IPS DF 6.9 (cell line): Measurements from ENCODE around the gene RHOA.

Experiments used
- DNase-seq: peaks from one replicate; pipeline ENCODE4 v3.0.0-alpha.2; 2013; ENCODE audit warnings: low read depth, low spot score
- H3K27ac ChIP-seq: one replicate; pipeline ENCODE4 v1.5.1; 2013; ENCODE audit warnings: low read length, control low read depth
- H3K27me3 ChIP-seq: 2 replicates; pipeline ENCODE4 v1.6.1; 2013; ENCODE audit warnings: mild to moderate bottlenecking, low read length; ENCODE audit not compliant: control insufficient read depth, insufficient read depth
- H3K36me3 ChIP-seq: 2 replicates; pipeline ENCODE4 v1.6.1; 2013; ENCODE audit warnings: low read length; ENCODE audit not compliant: control insufficient read depth, insufficient read depth
- H3K4me1 ChIP-seq: 2 replicates; pipeline ENCODE4 v1.6.1; 2013; ENCODE audit warnings: low read length; ENCODE audit not compliant: control insufficient read depth, insufficient read depth
- H3K4me3 ChIP-seq: 2 replicates; pipeline ENCODE4 v1.5.1; 2013; ENCODE audit warnings: mild to moderate bottlenecking, low read length
- H3K9me3 ChIP-seq: 2 replicates; pipeline ENCODE4 v1.6.1; 2013; ENCODE audit warnings: low read length, inconsistent platforms; ENCODE audit not compliant: control insufficient read depth, insufficient read depth
- WGBS: extraction: QIAGEN DNeasy Blood & Tissue Kit; methylation state at CpG from one replicate; pipeline ENCODE4 v1.1.7; 2013; ENCODE audit warnings: mixed read lengths, missing lambda C conversion rate; ENCODE audit not compliant: insufficient read length, insufficient coverage; 5-methylcytosine and 5-hydroxymethylcytosine counted together

The RHOA gene

GRCh38 chr3:49427586-49427985, 15.8 kb upstream of the RHOA start:
- no peaks in the 10 kb centered on the region for H3K27me3 ChIP-seq
- no peak overlapping the region for H3K27ac ChIP-seq
- no peak overlapping the region for H3K4me3 ChIP-seq
- H3K9me3 ChIP-seq = no peaks in the 10 kb centered on the region
- H3K36me3 ChIP-seq = no peaks in the 10 kb centered on the region
- H3K4me1 ChIP-seq = peaks cover 3% of the 10 kb centered on the region; the same call in 1 of the 2 replicates
- no peak for DNase-seq
- WGBS = no CpG with 5 or more reads among the region's 2 CpGs

GRCh38 chr3:49424816-49425215, 13.0 kb upstream of the RHOA start:
- Histone ChIP-seq H3K27ac (no peak overlapping the region), H3K9me3 (no peaks in the 10 kb centered on the region), H3K4me1 (peaks cover 3% of the 10 kb centered on the region; the same call in 1 of the 2 replicates), H3K4me3 (no peak overlapping the region), H3K27me3 (no peaks in the 10 kb centered on the region), H3K36me3 (no peaks in the 10 kb centered on the region)
- no peak for DNase-seq
- WGBS = no CpG with 5 or more reads among the region's 6 CpGs

GRCh38 chr3:49422379-49423248, 10.8 kb upstream of the RHOA start, which contains the start of gene AMT:
AMT (minus strand) TSS chr3:49422473; CDS start chr3:49422450, 23 bp downstream.
- Histone ChIP-seq H3K36me3 (no peaks in the 10 kb centered on the region), H3K27ac (no peak within 1 kb of the TSS), H3K27me3 (no peaks in the 10 kb centered on the region), H3K4me1 (peaks cover 3% of the 10 kb centered on the region; the same call in 1 of the 2 replicates), H3K9me3 (no peaks in the 10 kb centered on the region), H3K4me3 (peak within 1 kb of the TSS; percentile 47; the same call in 1 of the 2 replicates)
- DNase-seq = no peak
- WGBS = no CpG with 5 or more reads among the region's 25 CpGs

- H3K27me3 ChIP-seq = no peaks in the 10 kb centered on the region
- peaks cover 3% of the 10 kb centered on the region; the same call in 1 of the 2 replicates for H3K4me1 ChIP-seq
- H3K36me3 ChIP-seq = no peaks in the 10 kb centered on the region
- peak overlapping the region; percentile 47; the same call in 1 of the 2 replicates for H3K4me3 ChIP-seq
- no peak for DNase-seq
- no CpG with 5 or more reads among the region's 14 CpGs for WGBS
- no peak overlapping the region for H3K27ac ChIP-seq
- no peaks in the 10 kb centered on the region for H3K9me3 ChIP-seq
Observed at GRCh38 chr3:49421890-49422378, 10.2 kb upstream of the RHOA start.

GRCh38 chr3:49417516-49418120, 5.8 kb upstream of the RHOA start:
- Histone ChIP-seq H3K27me3 (no peaks in the 10 kb centered on the region), H3K36me3 (no peaks in the 10 kb centered on the region), H3K9me3 (no peaks in the 10 kb centered on the region), H3K4me3 (no peak overlapping the region), H3K4me1 (no peaks in the 10 kb centered on the region; the same call in 1 of the 2 replicates), H3K27ac (no peak overlapping the region)
- DNase-seq = no peak
- no CpG with 5 or more reads among the region's 13 CpGs for WGBS

GRCh38 chr3:49416867-49417266, 5.1 kb upstream of the RHOA start:
- WGBS = no CpG with 5 or more reads among the region's 2 CpGs

GRCh38 chr3:49415931-49416601, 4.3 kb upstream of the RHOA start:
- no peak overlapping the region for H3K4me3 ChIP-seq
- H3K36me3 ChIP-seq = no peaks in the 10 kb centered on the region
- H3K27ac ChIP-seq = no peak overlapping the region
- DNase-seq = no peak
- no peaks in the 10 kb centered on the region for H3K4me1 ChIP-seq
- no peaks in the 10 kb centered on the region for H3K27me3 ChIP-seq
- no CpG with 5 or more reads among the region's 4 CpGs for WGBS
- no peaks in the 10 kb centered on the region for H3K9me3 ChIP-seq

More at GRCh38 chr3:49416867-49417266, 5.1 kb upstream of the RHOA start:
- DNase-seq = no peak
- no peak overlapping the region for H3K27ac ChIP-seq
- H3K36me3 ChIP-seq = no peaks in the 10 kb centered on the region
- H3K9me3 ChIP-seq = no peaks in the 10 kb centered on the region
- H3K27me3 ChIP-seq = no peaks in the 10 kb centered on the region
- H3K4me3 ChIP-seq = no peak overlapping the region
- no peaks in the 10 kb centered on the region for H3K4me1 ChIP-seq

- no peak for DNase-seq
- Histone ChIP-seq H3K36me3 (no peaks in the 10 kb centered on the region), H3K27ac (no peak overlapping the region), H3K4me3 (no peak overlapping the region), H3K27me3 (no peaks in the 10 kb centered on the region), H3K4me1 (no peaks in the 10 kb centered on the region), H3K9me3 (no peaks in the 10 kb centered on the region)
- no CpG with 5 or more reads among the region's 2 CpGs for WGBS
Observed at GRCh38 chr3:49414753-49415152, 3.0 kb upstream of the RHOA start.

- H3K27ac ChIP-seq = no peak overlapping the region
- no peaks in the 10 kb centered on the region for H3K4me1 ChIP-seq
- DNase-seq = no peak
- H3K9me3 ChIP-seq = no peaks in the 10 kb centered on the region
- H3K27me3 ChIP-seq = no peaks in the 10 kb centered on the region
- H3K36me3 ChIP-seq = no peaks in the 10 kb centered on the region
- no CpG with 5 or more reads among the region's 6 CpGs for WGBS
- H3K4me3 ChIP-seq = no peak overlapping the region
Observed at GRCh38 chr3:49413338-49413734, 1.6 kb upstream of the RHOA start.
